ENCODE measurements around the gene CYB5A.

DNA sequence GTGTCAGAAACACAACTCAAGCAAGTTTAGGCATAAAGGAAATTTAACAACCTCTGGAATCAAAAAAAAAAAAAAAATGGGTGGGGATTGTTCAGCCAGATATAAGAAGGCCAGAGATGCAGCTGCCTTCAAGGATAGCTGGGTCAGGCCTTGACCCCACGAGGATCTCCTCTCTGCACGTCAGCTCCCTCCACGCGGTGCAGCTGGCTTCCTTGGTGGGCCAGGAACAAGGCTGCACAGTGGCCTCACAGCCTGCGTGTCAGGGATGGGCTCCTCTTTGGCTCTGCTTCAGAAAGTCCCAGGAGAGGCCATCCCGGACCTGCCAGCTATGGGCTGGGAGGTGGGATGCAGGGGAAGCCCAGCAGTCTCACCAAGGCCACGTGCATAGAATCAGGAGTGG, 88.0 kb downstream of the CYB5A start:
- TF ChIP-seq YY1 (tag by site-specific recombination; IDR thresholded peaks at IDR 0.05) (no peak), ZSCAN5A (tag by site-specific recombination; IDR thresholded peaks at IDR 0.05) (no peak), YY2 (tag by site-specific recombination; IDR thresholded peaks at IDR 0.05) (no peak), ZNF16 (tag by site-specific recombination; IDR thresholded peaks at IDR 0.05; ENCODE audit: low read depth) (no peak), SCRT2 (tag by site-specific recombination; IDR thresholded peaks at IDR 0.05) (no peak)

Data from HEK293 (cell line).